DND-41 (cell line): ENCODE data around the gene PRM3.

Experiments
- ATAC-seq: fragments of 200-7000 bp; cut with Tn5 transposase; 3 replicates; pipeline ENCODE4 v1.9.1; 2021; ENCODE audit warnings: low read depth; ENCODE audit not compliant: insufficient read depth
- DNase-seq: peaks from one replicate; pipeline ENCODE4 v3.0.0-alpha.2; 2020
- H2AFZ ChIP-seq: 2 replicates; pipeline ENCODE4 v1.6.0; 2012; ENCODE audit warnings: low read depth, low read length
- H3K27ac ChIP-seq: 2 replicates; pipeline ENCODE4 v1.5.1; 2012; ENCODE audit warnings: low read length, inconsistent platforms
- H3K27me3 ChIP-seq: fragments of 200-600 bp; sonication (generic); 2 replicates; pipeline ENCODE4 v1.6.0; 2012; ENCODE audit warnings: low read length, mild to moderate bottlenecking, inconsistent platforms; ENCODE audit not compliant: insufficient read depth, poor library complexity
- H3K36me3 ChIP-seq: 2 replicates; pipeline ENCODE4 v1.5.1; 2012; ENCODE audit warnings: low read length, inconsistent platforms; ENCODE audit not compliant: insufficient read depth
- H3K4me1 ChIP-seq: 2 replicates; pipeline ENCODE4 v1.5.1; 2012; ENCODE audit warnings: mild to moderate bottlenecking, low read length; ENCODE audit not compliant: insufficient read depth
- H3K4me2 ChIP-seq: 2 replicates; pipeline ENCODE4 v1.6.0; 2012; ENCODE audit warnings: mild to moderate bottlenecking, moderate library complexity, low read length, inconsistent platforms; ENCODE audit not compliant: insufficient read depth
- H3K4me3 ChIP-seq, 2 experiments: fragments of 200-600 bp in 1 of 2; shearing (Covaris generic) in 1 of 2; 2 replicates each; pipeline ENCODE4 v1.5.1; 2012 to 2016; ENCODE audit warnings: inconsistent platforms in 2 of 2, low read length in 2 of 2, mild to moderate bottlenecking in 2 of 2, low read depth in 1 of 2, moderate library complexity in 1 of 2
- H3K79me2 ChIP-seq: 2 replicates; pipeline ENCODE4 v1.6.0; 2012; ENCODE audit warnings: low read length, inconsistent platforms; ENCODE audit not compliant: insufficient read depth
- H3K9ac ChIP-seq: 2 replicates; pipeline ENCODE4 v1.6.0; 2012; ENCODE audit warnings: low read depth, mild to moderate bottlenecking, inconsistent platforms, low read length, moderate library complexity
- H3K9me3 ChIP-seq: 2 replicates; pipeline ENCODE4 v1.5.1; 2012; ENCODE audit warnings: low read length, moderate library complexity, mild to moderate bottlenecking, inconsistent platforms; ENCODE audit not compliant: insufficient read depth, severe bottlenecking
- H4K20me1 ChIP-seq: 2 replicates; pipeline ENCODE4 v1.6.0; 2012; ENCODE audit warnings: low read length; ENCODE audit not compliant: insufficient read depth
- CTCF ChIP-seq: IDR thresholded peaks from 2 replicates; pipeline ENCODE4 v1.5.1; 2012; ENCODE audit warnings: borderline replicate concordance, low read length, moderate library complexity, mild to moderate bottlenecking; ENCODE audit not compliant: poor library complexity, severe bottlenecking; ENCODE audit errors: extremely low read depth
- EZH2 ChIP-seq: IDR thresholded peaks from 3 replicates; pipeline ENCODE4 v1.6.1; 2012; ENCODE audit warnings: borderline replicate concordance, low read depth, mild to moderate bottlenecking, moderate library complexity, low read length, inconsistent platforms; ENCODE audit not compliant: severe bottlenecking

PRM3 gene

GRCh38 chr16:11283820-11284248, 10.4 kb upstream of the PRM3 start:
- no peak overlapping the region for H3K27ac ChIP-seq
- peaks cover 4% of the 10 kb centered on the region for H3K27me3 ChIP-seq
- no peak overlapping the region for H3K9ac ChIP-seq
- H3K9me3 ChIP-seq = no peaks in the 10 kb centered on the region
- TF ChIP-seq CTCF (no peak), EZH2 (no peak)
- H4K20me1 ChIP-seq = no peaks in the 10 kb centered on the region
- ATAC-seq (no peak), DNase-seq (no peak)
- H3K36me3 ChIP-seq = no peaks in the 10 kb centered on the region
- no peak overlapping the region for H3K4me3 ChIP-seq
- no peaks in the 10 kb centered on the region for H3K79me2 ChIP-seq
- H3K4me2 ChIP-seq = no peak overlapping the region
- no peak overlapping the region for H2AFZ ChIP-seq
- H3K4me1 ChIP-seq = no peaks in the 10 kb centered on the region

GRCh38 chr16:11280616-11281522, 7.4 kb upstream of the PRM3 start, which contains the start of gene PRM1:
Gene PRM1 (minus strand): TSS chr16:11281330. CDS start chr16:11281238, 92 bp downstream.
- H3K4me2 ChIP-seq = no peak within 1 kb of the TSS
- no peak within 1 kb of the TSS for H3K27ac ChIP-seq
- H4K20me1 ChIP-seq = no peaks in the 10 kb centered on the region
- TF ChIP-seq CTCF (no peak), EZH2 (no peak)
- H3K27me3 ChIP-seq = peaks cover 4% of the 10 kb centered on the region
- H2AFZ ChIP-seq = no peak within 1 kb of the TSS
- no peak within 1 kb of the TSS for H3K4me3 ChIP-seq
- no peaks in the 10 kb centered on the region for H3K4me1 ChIP-seq
- DNase-seq (no peak), ATAC-seq (no peak)
- no peaks in the 10 kb centered on the region for H3K9me3 ChIP-seq
- no peaks in the 10 kb centered on the region for H3K36me3 ChIP-seq
- H3K79me2 ChIP-seq = no peaks in the 10 kb centered on the region
- H3K9ac ChIP-seq = no peak within 1 kb of the TSS

GRCh38 chr16:11278681-11279628, 5.5 kb upstream of the PRM3 start:
- no peaks in the 10 kb centered on the region for H3K79me2 ChIP-seq
- H3K27me3 ChIP-seq = peaks cover 4% of the 10 kb centered on the region
- TF ChIP-seq EZH2 (no peak), CTCF (no peak)
- H3K9ac ChIP-seq = no peak overlapping the region
- H4K20me1 ChIP-seq = no peaks in the 10 kb centered on the region
- H3K9me3 ChIP-seq = no peaks in the 10 kb centered on the region
- no peak for ATAC-seq
- H3K27ac ChIP-seq = no peak overlapping the region
- no peaks in the 10 kb centered on the region for H3K36me3 ChIP-seq
- no peaks in the 10 kb centered on the region for H3K4me1 ChIP-seq
- no peak overlapping the region for H3K4me2 ChIP-seq
- H3K4me3 ChIP-seq = no peak overlapping the region
- DNase-seq = no peak
- no peak overlapping the region for H2AFZ ChIP-seq
